HUES48 (cell line): Measurements from ENCODE around the gene CLEC16A.
"Not testable (repeated sequence)": the region's sequence is repeated elsewhere in the genome, so short reads cannot be mapped to it uniquely, and the experiment has no call there.

ENCODE experiments used
- H3K27ac ChIP-seq: one replicate; pipeline ENCODE4 v1.7.0; 2013; ENCODE audit warnings: low read depth, low read length, inconsistent platforms
- H3K27me3 ChIP-seq: 2 replicates; pipeline ENCODE4 v1.6.1; 2013; ENCODE audit warnings: mild to moderate bottlenecking, low read length; ENCODE audit not compliant: control insufficient read depth, insufficient read depth
- H3K36me3 ChIP-seq: 2 replicates; pipeline ENCODE4 v1.6.1; 2013; ENCODE audit warnings: low read length; ENCODE audit not compliant: control insufficient read depth, insufficient read depth
- H3K4me1 ChIP-seq: 2 replicates; pipeline ENCODE4 v1.6.1; 2013; ENCODE audit warnings: mild to moderate bottlenecking, low read length; ENCODE audit not compliant: control insufficient read depth, insufficient read depth
- H3K4me3 ChIP-seq: 2 replicates; pipeline ENCODE4 v1.5.1; 2013; ENCODE audit warnings: mild to moderate bottlenecking, low read depth, low read length
- H3K9ac ChIP-seq: 2 replicates; pipeline ENCODE4 v1.6.1; 2013; ENCODE audit warnings: mild to moderate bottlenecking, low read depth, low read length, moderate library complexity
- H3K9me3 ChIP-seq: 2 replicates; pipeline ENCODE4 v1.6.1; 2013; ENCODE audit warnings: low read length; ENCODE audit not compliant: control insufficient read depth, insufficient read depth

CLEC16A gene

DNA sequence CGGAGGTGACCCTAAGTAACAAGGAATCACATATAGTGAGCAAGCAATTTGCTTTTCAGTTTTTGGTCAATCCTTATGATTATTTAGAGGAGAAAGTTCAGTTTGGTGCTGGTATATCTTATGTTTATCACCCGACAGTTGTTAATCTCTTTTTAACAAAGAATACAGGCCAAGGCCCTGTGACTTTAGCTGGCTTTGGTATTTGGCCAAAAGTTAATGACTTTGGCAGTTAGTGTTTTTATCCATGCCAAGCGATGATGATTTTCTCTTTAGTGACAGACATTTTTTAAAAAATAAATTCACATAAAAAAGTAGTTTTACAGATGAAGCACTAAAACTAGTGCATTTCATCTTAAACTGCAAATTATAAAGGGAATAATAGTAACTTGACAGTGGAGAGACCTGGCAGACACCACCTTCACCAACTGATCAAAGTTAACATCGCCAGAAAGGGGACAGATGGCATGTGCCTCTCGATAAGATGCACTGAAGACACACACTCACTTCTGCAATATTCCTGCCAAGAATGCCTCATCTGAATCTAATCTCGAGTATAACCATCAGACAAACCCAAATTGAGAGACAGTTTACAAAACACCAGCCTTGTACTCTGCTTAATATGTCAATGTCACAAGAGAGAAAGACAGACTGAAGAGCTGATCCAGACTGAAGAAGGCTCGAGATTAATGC, 9.0 kb upstream of the CLEC16A start:
- Histone ChIP-seq H3K4me1 (peaks cover 1% of the 10 kb centered on the region), H3K27me3 (no peaks in the 10 kb centered on the region), H3K27ac (no peak overlapping the region), H3K4me3 (no peak overlapping the region), H3K36me3 (peaks cover 30% of the 10 kb centered on the region; the same call in 1 of the 2 replicates), H3K9ac (no peak overlapping the region), H3K9me3 (no peaks in the 10 kb centered on the region)

DNA sequence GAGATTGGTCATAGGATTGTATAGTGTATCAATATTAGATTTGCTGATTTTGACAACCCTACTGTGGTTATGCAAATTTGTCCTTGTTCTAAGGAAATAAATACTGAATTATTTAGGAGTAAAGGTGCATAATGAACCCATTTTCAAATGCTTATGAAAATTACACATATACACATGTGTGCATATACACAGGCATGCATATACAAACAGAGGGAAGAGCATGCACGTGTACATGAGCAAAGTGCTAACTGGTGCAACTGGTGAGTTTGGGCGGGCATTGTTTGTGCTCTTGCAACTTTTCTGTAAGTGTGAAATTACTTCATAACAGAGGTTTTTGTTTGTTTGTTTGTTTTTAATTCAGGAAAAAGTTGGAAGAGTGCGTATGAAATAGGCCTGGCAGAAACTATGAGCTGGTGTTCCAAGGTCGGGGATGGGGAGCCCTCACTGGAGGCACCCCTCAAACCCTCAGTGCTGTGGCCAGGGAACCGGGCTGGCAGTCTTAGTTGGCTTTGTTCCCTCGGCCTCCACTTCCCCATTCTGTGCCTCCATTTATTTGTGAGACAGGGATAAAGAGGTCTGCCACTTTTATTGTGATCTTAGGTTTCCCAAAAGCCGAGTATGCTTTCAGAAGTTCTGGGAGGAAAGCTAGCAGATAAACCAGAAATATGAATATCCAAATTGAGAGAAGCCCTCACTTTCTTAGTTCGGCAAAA, 7.9 kb upstream of the CLEC16A start:
- Histone ChIP-seq H3K27me3 (no peaks in the 10 kb centered on the region), H3K4me3 (no peak overlapping the region), H3K27ac (no peak overlapping the region), H3K9me3 (no peaks in the 10 kb centered on the region), H3K9ac (no peak overlapping the region), H3K4me1 (peaks cover 10% of the 10 kb centered on the region), H3K36me3 (peaks cover 30% of the 10 kb centered on the region; the same call in 1 of the 2 replicates)

DNA sequence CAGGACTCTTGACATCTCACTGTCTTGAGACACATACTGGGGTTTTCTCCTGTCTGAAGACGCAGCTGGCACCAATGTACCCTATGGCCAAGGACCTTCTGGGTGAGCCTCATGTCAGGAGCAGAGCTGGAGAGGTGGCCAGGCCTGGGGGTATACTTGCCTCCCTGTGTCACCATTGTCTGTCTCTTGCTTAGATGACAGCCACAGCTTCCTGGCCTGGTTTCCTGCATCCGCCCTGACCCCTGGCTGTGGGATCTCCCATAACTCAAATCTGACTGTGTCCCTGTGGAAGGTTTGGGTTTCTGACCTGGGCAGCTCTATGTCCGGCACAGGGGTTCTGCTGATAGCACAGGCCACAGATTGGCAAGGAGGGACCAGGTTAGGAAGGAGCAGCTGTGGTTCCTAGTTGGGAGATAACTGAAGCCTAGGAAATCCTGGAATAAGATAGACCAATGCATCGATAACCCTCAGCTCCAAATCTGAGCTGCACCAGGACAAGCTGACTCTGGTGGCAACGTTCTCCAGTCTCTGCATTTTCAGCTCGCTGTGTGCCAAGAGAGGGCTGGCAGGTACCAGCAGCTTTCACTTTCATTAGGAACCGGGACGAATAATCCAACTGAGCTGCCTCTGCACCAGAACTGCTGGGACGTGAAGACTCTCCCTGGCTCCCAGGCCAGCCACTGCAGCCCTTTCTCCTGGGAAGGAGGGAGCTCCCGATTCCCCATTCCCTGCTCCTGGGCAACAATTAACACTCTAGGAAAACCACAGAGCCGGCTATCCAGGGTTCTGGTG, 7.1 kb upstream of the CLEC16A start:
- Histone ChIP-seq H3K4me3 (no peak overlapping the region), H3K4me1 (peaks cover 10% of the 10 kb centered on the region), H3K27me3 (no peaks in the 10 kb centered on the region), H3K27ac (no peak overlapping the region), H3K36me3 (peaks cover 27% of the 10 kb centered on the region; the same call in 1 of the 2 replicates), H3K9ac (no peak overlapping the region), H3K9me3 (no peaks in the 10 kb centered on the region)

DNA sequence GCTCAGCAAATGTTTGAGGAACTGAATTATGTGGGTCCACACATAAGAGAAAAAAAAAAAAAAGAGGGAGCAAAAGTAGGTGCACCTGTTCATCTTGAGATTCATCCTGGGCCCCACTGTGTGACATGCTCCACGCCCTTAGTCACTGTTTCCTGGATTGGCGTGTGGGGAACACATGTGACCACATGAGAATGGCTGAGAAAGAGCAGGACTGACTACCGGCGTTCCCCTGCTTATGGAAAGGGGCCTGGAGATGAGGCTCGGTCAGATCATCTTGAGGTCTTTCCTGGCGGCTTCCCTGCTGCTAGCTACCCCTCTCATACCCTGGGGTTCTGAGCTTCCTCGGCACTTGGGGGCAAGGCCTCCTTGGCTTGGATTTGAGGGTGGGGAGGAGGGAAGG, 6.0 kb upstream of the CLEC16A start:
- Histone ChIP-seq H3K4me3 (no peak overlapping the region), H3K27ac (no peak overlapping the region), H3K9ac (no peak overlapping the region), H3K27me3 (no peaks in the 10 kb centered on the region), H3K36me3 (peaks cover 23% of the 10 kb centered on the region; the same call in 1 of the 2 replicates), H3K4me1 (peaks cover 15% of the 10 kb centered on the region), H3K9me3 (no peaks in the 10 kb centered on the region)

DNA sequence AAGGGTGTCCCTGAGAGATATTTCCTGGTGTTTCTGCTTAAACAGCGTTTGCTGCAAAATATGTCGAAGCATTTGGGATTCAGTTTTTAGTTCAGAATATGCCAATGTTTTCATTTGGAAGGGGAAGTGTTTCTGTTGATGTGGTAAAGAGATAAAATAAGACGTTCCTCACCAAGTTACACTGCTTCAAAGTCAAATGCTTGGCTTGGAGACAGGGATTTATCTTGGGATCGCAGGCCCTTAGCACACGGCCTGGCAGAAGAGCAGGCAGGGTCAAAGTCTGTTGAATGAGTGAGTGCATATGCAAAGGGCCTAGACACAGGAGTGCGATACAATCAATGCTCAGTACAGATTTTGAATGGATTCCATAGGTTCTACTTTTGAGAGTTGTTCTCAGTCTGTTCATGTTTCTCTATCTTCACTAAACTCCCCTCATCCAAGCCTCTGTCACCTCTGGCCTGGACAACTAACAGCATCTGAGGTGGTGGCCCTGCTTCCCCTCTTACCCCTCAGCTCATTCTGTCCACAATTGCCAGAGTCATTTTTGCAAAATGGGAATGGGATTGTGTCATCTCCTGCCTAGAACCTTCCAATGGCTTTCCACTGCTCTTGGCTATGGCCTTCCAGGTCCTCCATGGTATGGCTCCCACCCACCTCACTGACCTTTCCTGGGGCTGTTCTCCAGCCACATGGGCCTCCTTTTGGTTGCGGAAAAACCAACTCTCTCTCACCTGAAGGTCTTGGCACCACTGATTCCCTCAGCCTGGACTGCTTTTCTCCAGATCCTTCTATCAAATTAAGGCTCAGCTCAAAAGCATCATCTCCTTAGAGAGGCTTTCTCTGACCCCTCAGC, 5.3 kb upstream of the CLEC16A start:
- peaks cover 21% of the 10 kb centered on the region; the same call in 1 of the 2 replicates for H3K36me3 ChIP-seq
- peaks cover 17% of the 10 kb centered on the region for H3K4me1 ChIP-seq
- H3K27ac ChIP-seq, result no peak overlapping the region
- H3K4me3 ChIP-seq, result no peak overlapping the region
- no peaks in the 10 kb centered on the region for H3K27me3 ChIP-seq
- H3K9me3 ChIP-seq, result no peaks in the 10 kb centered on the region
- H3K9ac ChIP-seq, result no peak overlapping the region

DNA sequence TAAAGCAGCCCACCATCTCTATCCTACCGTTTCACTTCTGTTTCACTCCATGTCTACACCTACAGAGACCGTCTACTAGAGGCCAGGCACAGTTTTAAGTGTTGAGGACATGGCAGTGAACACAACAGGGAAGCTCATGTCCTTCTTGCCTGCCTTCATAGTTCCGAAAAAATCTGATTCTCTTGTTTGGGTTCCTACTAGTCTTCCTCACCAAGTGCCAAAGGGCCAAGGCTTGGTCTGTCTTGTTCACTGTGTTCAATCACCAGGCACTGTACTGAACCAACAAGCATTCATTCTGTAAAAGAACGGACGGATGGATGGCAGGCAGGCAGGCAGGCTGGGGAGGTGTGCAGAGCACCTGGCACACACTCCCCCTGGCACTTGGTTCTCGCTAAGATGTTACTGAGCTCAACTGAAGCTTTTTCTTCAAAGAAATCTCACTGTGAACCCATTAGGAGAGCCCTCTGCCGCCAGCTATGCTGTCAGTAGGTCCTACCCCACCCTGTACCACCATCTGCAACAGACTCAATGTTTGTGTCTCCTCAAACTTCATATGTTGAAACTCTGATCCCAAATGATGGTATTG, 4.6 kb upstream of the CLEC16A start:
- no peak overlapping the region for H3K4me3 ChIP-seq
- no peaks in the 10 kb centered on the region for H3K27me3 ChIP-seq
- H3K4me1 ChIP-seq, result peaks cover 18% of the 10 kb centered on the region
- H3K9ac ChIP-seq, result no peak overlapping the region
- no peak overlapping the region for H3K27ac ChIP-seq
- H3K9me3 ChIP-seq, result no peaks in the 10 kb centered on the region
- peaks cover 21% of the 10 kb centered on the region; the same call in 1 of the 2 replicates for H3K36me3 ChIP-seq

DNA sequence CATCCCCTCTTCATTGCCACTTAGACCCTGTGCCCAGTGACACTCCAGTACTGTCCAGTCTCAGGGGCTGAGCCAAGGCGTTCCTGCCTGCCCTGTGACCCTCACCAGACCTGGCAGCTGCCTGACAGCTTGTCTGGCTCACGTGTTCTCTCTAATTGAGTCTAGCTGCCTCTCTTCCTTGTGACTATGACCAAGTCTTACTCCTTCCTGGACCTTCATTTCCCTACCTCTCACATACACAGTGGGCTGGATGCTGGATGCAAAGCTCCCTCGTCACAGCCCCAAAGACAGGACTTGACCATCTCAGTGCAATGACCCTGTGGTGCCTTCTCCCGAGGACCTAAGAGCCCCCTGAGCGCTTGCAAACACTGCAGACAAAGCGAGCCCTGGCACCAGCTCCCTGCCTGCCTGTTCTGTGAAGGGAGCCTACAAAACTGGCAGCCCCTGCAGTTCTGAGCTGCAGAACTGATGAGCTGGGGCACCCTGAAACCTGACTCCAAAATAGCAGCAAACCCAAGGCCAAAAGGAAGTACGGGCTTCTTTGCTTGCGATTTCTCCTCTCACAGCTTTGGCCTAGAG, 3.8 kb upstream of the CLEC16A start:
- Histone ChIP-seq H3K4me1 (peaks cover 24% of the 10 kb centered on the region), H3K9ac (no peak overlapping the region), H3K36me3 (peaks cover 21% of the 10 kb centered on the region; the same call in 1 of the 2 replicates), H3K27ac (no peak overlapping the region), H3K9me3 (no peaks in the 10 kb centered on the region), H3K4me3 (peak overlapping the region; percentile 76), H3K27me3 (no peaks in the 10 kb centered on the region)

DNA sequence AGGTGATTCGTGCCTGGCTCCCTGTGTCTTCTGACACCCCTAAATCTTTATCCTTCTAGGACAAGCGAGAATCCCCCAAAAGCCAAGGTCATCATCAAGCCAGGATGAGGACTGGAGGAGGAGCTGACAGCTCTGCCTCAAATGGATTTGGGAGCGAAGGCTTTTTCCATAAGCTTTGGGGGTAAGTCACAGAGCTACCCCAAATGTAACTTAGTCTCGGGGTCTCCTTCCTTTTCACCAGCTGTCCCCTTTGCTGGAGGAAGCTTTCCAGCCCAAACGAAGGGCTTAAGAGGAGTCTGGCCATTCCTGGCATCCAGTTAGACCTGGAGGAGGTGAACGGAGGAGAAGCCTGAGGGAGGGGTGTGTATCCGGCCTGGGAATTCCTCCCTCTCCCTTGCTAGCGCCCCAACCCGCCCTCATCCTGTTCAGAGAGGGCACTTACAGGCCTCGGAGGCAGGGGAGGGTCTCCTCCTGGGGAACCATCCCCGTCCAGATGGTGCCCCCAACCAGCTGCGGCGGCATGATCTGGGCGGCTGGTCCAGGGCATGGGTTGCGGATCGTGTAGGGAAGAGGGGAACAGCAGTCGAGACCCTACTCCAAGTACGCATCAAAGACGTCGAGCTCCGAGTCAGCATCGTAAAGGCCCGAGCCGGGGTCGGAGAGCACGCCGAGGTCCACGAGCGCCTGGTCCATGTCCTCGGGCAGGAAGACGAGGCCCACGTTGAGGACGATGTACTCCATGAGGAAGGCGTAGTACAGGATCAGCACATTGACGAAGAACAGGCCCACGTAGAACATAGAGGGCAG, 3.0 kb upstream of the CLEC16A start:
- Histone ChIP-seq H3K9ac (no peak overlapping the region), H3K9me3 (no peaks in the 10 kb centered on the region), H3K4me1 (peaks cover 31% of the 10 kb centered on the region), H3K36me3 (peaks cover 21% of the 10 kb centered on the region; the same call in 1 of the 2 replicates), H3K27ac (no peak overlapping the region), H3K4me3 (peak overlapping the region; percentile 76), H3K27me3 (no peaks in the 10 kb centered on the region)

DNA sequence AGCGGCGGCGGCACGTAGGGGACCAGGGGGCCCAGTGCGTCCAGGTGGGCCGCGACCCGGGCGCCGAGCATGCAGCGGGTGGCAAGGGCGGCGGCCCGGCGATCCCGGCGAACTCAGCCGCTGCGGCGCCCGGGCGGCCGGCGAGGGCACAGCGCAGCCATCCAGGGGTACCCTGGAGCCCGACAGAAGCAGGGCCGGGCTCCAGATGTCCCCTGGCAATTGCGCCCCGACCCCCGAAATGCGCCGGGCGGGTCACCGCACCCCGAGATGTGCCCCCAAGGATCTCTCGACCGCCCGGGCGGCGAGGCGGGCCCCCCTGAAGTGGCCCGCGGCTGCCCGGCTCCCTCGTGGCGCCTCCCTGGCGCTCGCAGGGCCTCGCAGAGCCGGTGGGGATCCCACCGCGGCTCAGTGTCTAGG, 2.4 kb upstream of the CLEC16A start:
- H3K27ac ChIP-seq, H3K9ac ChIP-seq, H3K9me3 ChIP-seq, H3K27me3 ChIP-seq: not testable (repeated sequence)
- Histone ChIP-seq H3K36me3 (peaks cover 16% of the 10 kb centered on the region; the same call in 1 of the 2 replicates), H3K4me1 (peaks cover 37% of the 10 kb centered on the region), H3K4me3 (peak overlapping the region; percentile 76)
